Neuronal stem cell (in vitro differentiated cells): ENCODE measurements around the gene MUC5AC.

Source experiments
- DNase-seq: peaks from one replicate; pipeline ENCODE4 v3.0.0-alpha.2; 2013; ENCODE audit warnings: low spot score
- H2AFZ ChIP-seq: one replicate; pipeline ENCODE4 v1.6.1; 2013; ENCODE audit warnings: mild to moderate bottlenecking, low read length, inconsistent platforms
- H2AK5ac ChIP-seq: 2 replicates; pipeline ENCODE4 v1.6.1; 2013; ENCODE audit warnings: low read depth, mild to moderate bottlenecking, inconsistent platforms, low read length, moderate library complexity, mixed read lengths
- H2BK120ac ChIP-seq: 2 replicates; pipeline ENCODE4 v1.6.1; 2013; ENCODE audit warnings: low read depth, mild to moderate bottlenecking, inconsistent platforms, low read length, moderate library complexity, mixed read lengths
- H2BK12ac ChIP-seq: one replicate; pipeline ENCODE4 v1.6.1; 2013; ENCODE audit warnings: low read length, inconsistent platforms
- H2BK15ac ChIP-seq: 2 replicates; pipeline ENCODE4 v1.6.1; 2013; ENCODE audit warnings: mild to moderate bottlenecking, low read length, inconsistent platforms, mixed read lengths
- H2BK5ac ChIP-seq: one replicate; pipeline ENCODE4 v1.6.1; 2013; ENCODE audit warnings: inconsistent platforms, mild to moderate bottlenecking, low read length, moderate library complexity
- H3K14ac ChIP-seq: one replicate; pipeline ENCODE4 v1.6.1; 2013; ENCODE audit warnings: low read length, inconsistent platforms
- H3K18ac ChIP-seq: 2 replicates; pipeline ENCODE4 v1.6.1; 2013; ENCODE audit warnings: low read length, inconsistent platforms
- H3K23ac ChIP-seq: 2 replicates; pipeline ENCODE4 v1.6.1; 2013; ENCODE audit warnings: low read depth, mild to moderate bottlenecking, mixed read lengths, low read length, inconsistent platforms; ENCODE audit not compliant: poor library complexity
- H3K27ac ChIP-seq: replicated peaks from 3 replicates; pipeline ENCODE4 v1.5.1; 2013; ENCODE audit warnings: low read length, inconsistent platforms
- H3K27me3 ChIP-seq, 3 experiments: 2 replicates each; pipeline ENCODE4 v1.6.1; 2013; ENCODE audit warnings: low read length in 3 of 3, mild to moderate bottlenecking in 2 of 3, inconsistent platforms in 1 of 3, low read depth in 1 of 3, mixed read lengths in 1 of 3, moderate library complexity in 1 of 3; ENCODE audit not compliant: control insufficient read depth in 3 of 3, insufficient read depth in 3 of 3
- H3K36me3 ChIP-seq, 2 donors: replicated peaks in 1 of 2; 2 replicates each; pipeline ENCODE4 v1.6.1; 2013; ENCODE audit warnings: low read length in 2 of 2; ENCODE audit not compliant: control insufficient read depth in 2 of 2, insufficient read depth in 2 of 2
- H3K4ac ChIP-seq: 2 replicates; pipeline ENCODE4 v1.6.1; 2013; ENCODE audit warnings: inconsistent platforms, mild to moderate bottlenecking, low read length, moderate library complexity
- H3K4me1 ChIP-seq, 2 donors: 1 replicate in 1 of 2; 2 replicates in 1 of 2; pipeline ENCODE4 v1.6.1; 2013; ENCODE audit warnings: low read length in 2 of 2, low read depth in 1 of 2; ENCODE audit not compliant: control insufficient read depth in 2 of 2, insufficient read depth in 1 of 2
- H3K4me2 ChIP-seq: one replicate; pipeline ENCODE4 v1.6.1; 2013; ENCODE audit warnings: mild to moderate bottlenecking, low read length, inconsistent platforms; ENCODE audit not compliant: insufficient read depth, poor library complexity, severe bottlenecking
- H3K4me3 ChIP-seq, 2 donors: 2 replicates each; pipeline ENCODE4 v1.5.1; 2013; ENCODE audit warnings: low read length in 2 of 2, mild to moderate bottlenecking in 2 of 2, inconsistent platforms in 1 of 2, moderate library complexity in 1 of 2
- H3K79me1 ChIP-seq: one replicate; pipeline ENCODE4 v1.6.1; 2013; ENCODE audit warnings: low read depth, mild to moderate bottlenecking, inconsistent platforms, low read length, moderate library complexity
- H3K9ac ChIP-seq: one replicate; pipeline ENCODE4 v1.6.1; 2013; ENCODE audit warnings: mild to moderate bottlenecking, low read depth, low read length, inconsistent platforms; ENCODE audit not compliant: poor library complexity
- H3K9me3 ChIP-seq, 2 donors: replicated peaks in 1 of 2; 2 replicates each; pipeline versions ENCODE3 to v1.6.1; 2013; ENCODE audit warnings: low read length in 2 of 2, mild to moderate bottlenecking in 2 of 2, inconsistent platforms in 1 of 2, low read depth in 1 of 2, mixed read lengths in 1 of 2, moderate library complexity in 1 of 2; ENCODE audit not compliant: control insufficient read depth in 2 of 2, insufficient read depth in 1 of 2
- H4K8ac ChIP-seq: one replicate; pipeline ENCODE4 v1.6.1; 2013; ENCODE audit warnings: low read depth, mild to moderate bottlenecking, inconsistent platforms, low read length, moderate library complexity
- H4K91ac ChIP-seq: one replicate; pipeline ENCODE4 v1.6.1; 2013; ENCODE audit warnings: low read length, low read depth, mild to moderate bottlenecking, inconsistent platforms; ENCODE audit not compliant: poor library complexity
- whole genome bisulfite sequencing, 2 donors: extraction: QIAGEN DNeasy Blood & Tissue Kit; methylation state at CpG; one replicate each; pipeline ENCODE4 v1.1.7; 2013; ENCODE audit warnings: missing lambda C conversion rate in 2 of 2, mixed read lengths in 1 of 2; ENCODE audit not compliant: insufficient read length in 2 of 2, insufficient replicate concordance in 1 of 2; ENCODE audit errors: extremely low coverage in 2 of 2; 5-methylcytosine and 5-hydroxymethylcytosine counted together

Gene MUC5AC

GRCh38 chr11:1217151-1217550, 59.4 kb downstream of the MUC5AC start:
- Histone ChIP-seq H3K4me2 (no peak overlapping the region), H4K91ac (no peak overlapping the region), H3K4me1 (peaks cover 0 to 7% of the 10 kb centered on the region in 2 donors), H3K4me3 (no peak overlapping the region), H2BK15ac (no peak overlapping the region), H3K18ac (no peak overlapping the region), H3K14ac (no peak overlapping the region), H3K27me3 (peaks cover 0 to 11% (median 0%) of the 10 kb centered on the region in 3 experiments), H2BK120ac (no peak overlapping the region), H3K79me1 (no peaks in the 10 kb centered on the region), H3K23ac (no peak overlapping the region), H3K9me3 (peaks cover 0 to 6% of the 10 kb centered on the region in 2 donors), H4K8ac (no peak overlapping the region), H2BK12ac (no peak overlapping the region), H3K36me3 (no peaks in the 10 kb centered on the region), H3K9ac (no peak overlapping the region), H2AK5ac (no peak overlapping the region), H3K4ac (no peak overlapping the region), H3K27ac (no peak overlapping the region), H2BK5ac (no peak overlapping the region), H2AFZ (no peak overlapping the region)
- DNase-seq, result no peak
- no CpG with 5 or more reads among the region's 17 CpGs for WGBS, 2 donors

- no peak overlapping the region for H3K27ac ChIP-seq
- DNase-seq, result no peak
- H2BK120ac ChIP-seq, result no peak overlapping the region
- no peak overlapping the region for H4K91ac ChIP-seq
- no peak overlapping the region for H3K4me2 ChIP-seq
- H3K4me1 ChIP-seq, result peaks cover 0 to 7% of the 10 kb centered on the region in 2 donors
- H3K9ac ChIP-seq, result no peak overlapping the region
- no CpG with 5 or more reads among the region's 15 CpGs for WGBS, 2 donors
- H3K4me3 ChIP-seq, result no peak overlapping the region
- no peak overlapping the region for H3K4ac ChIP-seq
- peaks cover 0 to 13% (median 0%) of the 10 kb centered on the region in 3 experiments for H3K27me3 ChIP-seq
- no peak overlapping the region for H3K14ac ChIP-seq
- H2BK5ac ChIP-seq, result peak overlapping the region; percentile 93
- H2AFZ ChIP-seq, result no peak overlapping the region
- peaks cover 0 to 6% of the 10 kb centered on the region in 2 donors for H3K9me3 ChIP-seq
- no peaks in the 10 kb centered on the region for H3K79me1 ChIP-seq
- H4K8ac ChIP-seq, result no peak overlapping the region
- no peaks in the 10 kb centered on the region for H3K36me3 ChIP-seq
- H2BK12ac ChIP-seq, result no peak overlapping the region
- H3K23ac ChIP-seq, result no peak overlapping the region
- peak overlapping the region; percentile 96 for H2BK15ac ChIP-seq
- peak overlapping the region; percentile 97 for H2AK5ac ChIP-seq
- H3K18ac ChIP-seq, result peak overlapping the region; percentile 38
These were observed 60.6 kb downstream of the MUC5AC start for GRCh38 chr11:1218256-1218787.

- H2BK15ac ChIP-seq, result peak overlapping the region; percentile 96
These were observed 61.2 kb downstream of the MUC5AC start for GRCh38 chr11:1218788-1219445.

GRCh38 chr11:1219446-1219833, 61.7 kb downstream of the MUC5AC start:
- peak overlapping the region; percentile 74 for H2AFZ ChIP-seq
- peak overlapping the region; percentile 97 for H2AK5ac ChIP-seq
- H2BK15ac ChIP-seq, result peak overlapping the region; percentile 96
- no peak overlapping the region for H4K91ac ChIP-seq
- no peak overlapping the region for H3K27ac ChIP-seq
- peak overlapping the region; percentile 88 for H3K9ac ChIP-seq
- no peak overlapping the region for H3K4me3 ChIP-seq
- no peak overlapping the region for H3K4me2 ChIP-seq
- peak overlapping the region; percentile 73 for H2BK12ac ChIP-seq
- no peaks in the 10 kb centered on the region for H3K79me1 ChIP-seq
- peaks cover 0 to 13% (median 0%) of the 10 kb centered on the region in 3 experiments for H3K27me3 ChIP-seq
- peak overlapping the region; percentile 93 for H2BK5ac ChIP-seq
- H3K18ac ChIP-seq, result peak overlapping the region; percentile 93
- H4K8ac ChIP-seq, result no peak overlapping the region
- H3K36me3 ChIP-seq, result no peaks in the 10 kb centered on the region
- peak overlapping the region; percentile 72 for H2BK120ac ChIP-seq
- H3K4ac ChIP-seq, result no peak overlapping the region
- peak overlapping the region; percentile 56 for H3K14ac ChIP-seq
- peaks cover 0 to 6% of the 10 kb centered on the region in 2 donors for H3K9me3 ChIP-seq
- no peak for DNase-seq
- H3K23ac ChIP-seq, result peak overlapping the region; percentile 75
- no CpG with 5 or more reads among the region's 10 CpGs for WGBS, 2 donors
- peaks cover 0 to 7% of the 10 kb centered on the region in 2 donors for H3K4me1 ChIP-seq

More at GRCh38 chr11:1218788-1219445, 61.2 kb downstream of the MUC5AC start:
- Histone ChIP-seq H3K4me2 (no peak overlapping the region), H3K18ac (peak overlapping the region; percentile 93), H3K9ac (peak overlapping the region; percentile 53), H4K8ac (no peak overlapping the region), H2BK12ac (peak overlapping the region; percentile 73), H4K91ac (no peak overlapping the region), H2AK5ac (peak overlapping the region; percentile 97), H3K4ac (peak overlapping the region; percentile 10), H2BK5ac (peak overlapping the region; percentile 93), H2AFZ (no peak overlapping the region), H3K4me1 (peaks cover 0 to 7% of the 10 kb centered on the region in 2 donors), H3K14ac (peak overlapping the region; percentile 56), H3K27ac (no peak overlapping the region), H3K79me1 (no peaks in the 10 kb centered on the region), H3K27me3 (peaks cover 0 to 13% (median 0%) of the 10 kb centered on the region in 3 experiments), H3K23ac (peak overlapping the region; percentile 75), H3K9me3 (peaks cover 0 to 6% of the 10 kb centered on the region in 2 donors), H3K36me3 (no peaks in the 10 kb centered on the region), H3K4me3 (no peak overlapping the region), H2BK120ac (peak overlapping the region; percentile 72)
- no peak for DNase-seq
- WGBS, 2 donors, result no CpG with 5 or more reads among the region's 16 CpGs
